ENCODE data around the gene PDCD7.

- TF ChIP-seq POLR2A (IDR thresholded peaks at IDR 0.05; ENCODE audit: low read depth, low read length) (no peak), SMC3 (IDR thresholded peaks at IDR 0.05; ENCODE audit: low read depth, low read length) (no peak), CEBPB (IDR thresholded peaks at IDR 0.05; ENCODE audit: low read depth, low read length) (no peak)
- TF ChIP-seq, protein P1, sequence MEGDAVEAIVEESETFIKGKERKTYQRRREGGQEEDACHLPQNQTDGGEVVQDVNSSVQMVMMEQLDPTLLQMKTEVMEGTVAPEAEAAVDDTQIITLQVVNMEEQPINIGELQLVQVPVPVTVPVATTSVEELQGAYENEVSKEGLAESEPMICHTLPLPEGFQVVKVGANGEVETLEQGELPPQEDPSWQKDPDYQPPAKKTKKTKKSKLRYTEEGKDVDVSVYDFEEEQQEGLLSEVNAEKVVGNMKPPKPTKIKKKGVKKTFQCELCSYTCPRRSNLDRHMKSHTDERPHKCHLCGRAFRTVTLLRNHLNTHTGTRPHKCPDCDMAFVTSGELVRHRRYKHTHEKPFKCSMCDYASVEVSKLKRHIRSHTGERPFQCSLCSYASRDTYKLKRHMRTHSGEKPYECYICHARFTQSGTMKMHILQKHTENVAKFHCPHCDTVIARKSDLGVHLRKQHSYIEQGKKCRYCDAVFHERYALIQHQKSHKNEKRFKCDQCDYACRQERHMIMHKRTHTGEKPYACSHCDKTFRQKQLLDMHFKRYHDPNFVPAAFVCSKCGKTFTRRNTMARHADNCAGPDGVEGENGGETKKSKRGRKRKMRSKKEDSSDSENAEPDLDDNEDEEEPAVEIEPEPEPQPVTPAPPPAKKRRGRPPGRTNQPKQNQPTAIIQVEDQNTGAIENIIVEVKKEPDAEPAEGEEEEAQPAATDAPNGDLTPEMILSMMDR (conservative IDR thresholded peaks at IDR 0.05; ENCODE audit: low read depth, low read length), result no peak
These were observed 37.8 kb upstream of the PDCD7 start for GRCh38 chr15:65171428-65171827.
